UCSD-AML1 (cell line): ENCODE data around the gene SLC4A5.

Experiments
- DNase-seq: peaks from one replicate; lab custom pipeline; 2025; ENCODE audit not compliant: unreplicated experiment; lab: John Stamatoyannopoulos, UW

Gene SLC4A5

DNA sequence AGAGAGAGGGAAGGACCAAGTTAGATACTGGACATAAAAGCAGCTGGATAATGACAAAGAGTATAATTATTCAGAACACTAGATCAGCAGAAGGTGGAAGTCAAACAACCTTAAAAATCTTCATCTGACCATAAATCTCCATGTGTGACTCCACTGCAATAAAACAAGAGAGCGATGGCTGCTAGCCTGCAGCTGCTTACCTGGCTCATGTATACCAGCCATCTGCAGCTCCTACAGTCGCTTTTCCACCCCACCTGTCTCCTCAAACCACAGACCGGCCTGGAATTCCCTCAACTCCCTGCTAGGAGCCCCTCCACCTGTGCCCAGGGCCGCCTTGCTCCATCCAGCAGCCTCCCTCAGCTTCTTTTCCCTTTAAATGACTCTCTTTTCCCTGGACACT lies 64.5 kb downstream of the SLC4A5 start:
- DNase-seq = no peak

DNA sequence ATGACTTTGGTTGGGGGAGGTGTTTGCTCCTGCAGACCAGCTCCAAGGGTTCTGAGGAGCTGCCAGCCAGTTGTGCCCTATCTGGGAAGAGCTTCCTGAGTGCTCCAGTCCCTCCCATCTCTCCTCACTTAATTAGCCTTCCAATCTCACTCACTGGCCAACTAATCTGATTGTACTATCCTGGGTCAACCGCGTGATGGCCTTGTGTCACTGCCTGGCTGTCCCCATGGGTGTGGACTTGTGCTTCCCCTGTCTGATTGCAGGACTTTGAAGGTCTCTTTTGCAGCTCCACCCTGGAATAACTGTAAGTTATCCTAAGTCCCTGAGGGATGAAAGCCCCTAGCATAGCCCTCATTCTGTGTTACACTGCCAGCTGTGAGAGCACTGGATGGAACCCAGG lies 65.0 kb downstream of the SLC4A5 start:
- no peak for DNase-seq

DNA sequence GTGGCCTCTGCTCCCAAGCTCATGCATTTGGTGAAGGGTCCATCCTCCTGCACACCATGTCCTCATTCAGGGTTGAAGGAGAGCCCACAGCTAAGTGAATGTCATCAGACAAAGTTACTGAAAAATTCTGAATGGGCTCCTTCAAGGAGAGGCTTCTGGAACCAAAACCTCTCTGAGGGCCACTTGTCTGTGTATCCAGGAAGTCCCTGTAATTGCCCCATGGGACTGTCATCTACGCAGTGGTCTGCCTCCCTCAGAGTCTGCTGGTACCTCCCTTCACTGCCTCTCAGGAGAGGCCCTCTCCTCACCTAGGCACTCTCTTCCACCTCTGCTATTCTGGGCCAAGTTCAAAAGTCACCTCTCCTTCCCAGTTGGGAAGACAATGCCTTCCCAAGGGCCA lies 68.0 kb downstream of the SLC4A5 start:
- DNase-seq = no peak

DNA sequence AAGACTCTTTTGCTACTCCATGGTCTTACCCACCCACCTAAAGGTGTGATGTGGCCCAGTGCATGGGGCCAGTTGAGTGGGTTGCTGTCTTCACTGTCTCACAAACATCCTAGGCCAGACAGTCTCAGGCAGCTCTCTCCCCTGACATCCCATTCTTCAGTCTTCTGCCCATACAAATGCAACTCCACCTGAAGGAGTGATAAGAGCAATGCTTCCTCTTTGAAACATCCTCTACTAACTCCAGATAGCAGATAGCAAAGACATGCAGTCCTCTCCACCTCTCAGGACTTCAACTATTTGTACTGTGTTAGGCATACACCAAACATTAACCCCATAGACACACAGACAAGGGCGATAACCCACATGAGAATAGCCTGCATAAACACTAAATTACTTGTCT lies 73.5 kb downstream of the SLC4A5 start:
- DNase-seq = no peak

DNA sequence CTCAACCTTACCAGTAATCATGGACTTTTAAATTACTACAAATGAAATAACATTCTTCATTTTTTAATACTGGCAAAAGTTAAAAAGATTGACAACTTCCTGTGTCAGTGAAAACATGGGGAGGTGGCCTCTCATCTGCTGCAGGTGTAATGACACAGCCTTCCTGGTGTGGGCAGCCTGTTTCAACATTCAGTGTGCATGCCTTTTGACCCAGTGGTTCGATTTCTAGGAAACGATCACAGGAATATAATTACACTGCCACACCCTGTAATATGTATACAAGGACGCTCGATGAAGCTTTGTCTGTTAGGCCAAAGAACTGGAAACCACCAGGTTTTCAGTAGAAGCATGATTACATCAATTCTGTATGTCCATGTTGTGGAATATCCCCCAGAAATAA lies 76.1 kb downstream of the SLC4A5 start:
- no peak for DNase-seq

DNA sequence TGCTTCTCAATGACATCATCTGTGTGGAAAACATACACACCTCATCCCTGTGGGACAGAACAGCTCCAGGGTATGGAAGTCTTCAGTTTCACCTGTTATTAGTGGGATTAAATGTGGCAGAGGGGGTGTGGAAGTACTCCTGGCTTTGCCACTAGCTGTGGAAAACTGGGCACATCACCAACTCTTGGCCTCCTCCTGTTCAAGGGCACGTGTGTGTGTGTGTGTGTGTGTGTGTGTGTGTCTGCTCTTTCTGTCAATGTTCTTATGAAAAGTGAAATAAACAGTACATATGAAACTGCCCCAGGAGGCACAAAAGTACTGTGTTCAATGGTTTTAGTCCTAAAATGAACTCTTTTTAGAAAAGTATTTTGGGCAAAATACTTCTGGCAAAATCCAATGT lies 78.9 kb downstream of the SLC4A5 start:
- DNase-seq = no peak

DNA sequence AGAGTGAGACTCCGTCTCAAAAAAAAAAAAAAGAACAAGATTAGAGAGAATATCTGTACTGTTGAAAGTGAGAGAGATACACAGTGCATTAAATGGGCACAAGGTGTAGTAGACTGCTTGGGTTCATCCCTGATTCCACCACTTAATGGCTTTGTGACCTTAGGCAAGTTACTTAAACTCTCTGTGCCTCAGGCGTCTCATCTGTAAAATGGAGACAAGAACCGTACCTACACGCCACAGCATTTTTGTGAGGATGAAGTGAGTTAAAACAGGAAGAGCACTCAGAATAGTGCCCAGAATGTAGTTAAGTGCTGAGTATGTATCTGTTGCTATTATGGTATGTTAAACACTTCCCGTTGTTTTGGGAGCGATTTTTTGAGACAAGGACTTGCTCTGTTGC lies 80.5 kb downstream of the SLC4A5 start:
- no peak for DNase-seq

DNA sequence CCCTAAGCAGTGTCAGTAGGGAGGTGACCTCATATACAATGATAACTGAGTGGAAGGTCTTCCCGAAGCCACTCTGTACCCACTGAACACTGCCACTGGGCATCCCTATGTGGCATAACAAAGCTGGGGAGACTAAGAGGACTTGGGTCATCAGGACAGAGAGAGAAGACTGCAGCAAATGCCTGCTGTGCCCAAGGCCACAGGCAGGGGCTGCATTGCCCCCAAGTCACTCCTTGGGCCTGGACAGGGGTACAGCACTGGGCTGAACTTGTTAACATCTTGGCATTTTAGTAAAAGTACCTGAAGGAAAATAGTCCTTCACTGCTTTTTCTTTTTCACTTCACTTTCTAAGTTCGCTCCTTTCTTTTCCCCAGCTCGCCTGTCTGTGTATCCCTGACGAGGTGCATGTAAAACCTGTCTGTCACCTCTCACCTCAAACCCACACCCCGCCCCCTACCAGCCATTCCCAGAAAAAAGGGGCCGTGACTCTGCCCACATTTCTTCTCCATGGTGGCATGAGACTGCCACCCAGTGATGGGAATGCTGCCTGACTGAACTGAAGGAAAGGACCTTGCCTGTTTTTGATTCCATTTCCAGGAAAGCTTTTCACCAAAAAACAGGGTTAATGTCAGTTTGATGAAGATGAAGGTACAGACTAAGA lies 81.9 kb downstream of the SLC4A5 start:
- peak; percentile 31 for DNase-seq

DNA sequence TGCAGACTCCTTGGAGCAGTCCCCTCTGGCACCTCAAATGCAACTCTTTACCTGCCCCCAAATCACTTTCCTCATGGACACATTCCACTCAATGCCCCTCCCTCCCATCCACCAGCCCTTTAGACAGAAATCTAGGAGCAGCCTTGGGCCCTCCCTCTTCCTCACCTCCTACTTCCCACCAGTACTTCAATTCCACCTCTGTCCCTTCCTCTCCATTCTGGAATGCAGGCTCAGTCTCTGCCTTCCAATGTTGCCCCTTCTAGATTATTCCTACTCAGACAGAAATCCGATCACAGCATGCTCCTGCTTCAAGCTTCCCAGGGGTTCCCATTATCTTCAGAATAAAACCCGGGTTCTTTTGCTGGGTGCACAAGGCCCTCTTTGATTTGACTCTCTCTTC lies 82.7 kb downstream of the SLC4A5 start:
- DNase-seq = no peak

DNA sequence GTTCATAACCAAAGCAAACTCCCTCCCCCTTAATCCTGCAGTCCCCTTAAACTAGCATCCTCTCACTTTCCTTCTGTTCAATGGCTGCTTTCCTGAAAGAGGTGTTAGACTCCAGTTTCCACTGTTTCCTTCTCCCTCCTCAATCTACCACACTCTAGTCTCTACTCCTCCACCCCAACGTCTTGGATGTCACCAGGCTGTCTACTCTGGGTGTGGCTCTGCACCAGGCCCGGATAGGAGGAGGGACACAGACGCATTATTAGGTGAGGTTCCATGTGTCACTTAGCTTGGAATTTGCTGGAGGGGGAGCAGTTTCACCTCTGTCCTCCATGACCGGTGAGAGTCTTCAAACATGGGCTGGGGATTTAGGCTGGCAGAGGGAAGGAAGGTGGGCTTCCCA lies 83.5 kb downstream of the SLC4A5 start:
- DNase-seq = no peak

DNA sequence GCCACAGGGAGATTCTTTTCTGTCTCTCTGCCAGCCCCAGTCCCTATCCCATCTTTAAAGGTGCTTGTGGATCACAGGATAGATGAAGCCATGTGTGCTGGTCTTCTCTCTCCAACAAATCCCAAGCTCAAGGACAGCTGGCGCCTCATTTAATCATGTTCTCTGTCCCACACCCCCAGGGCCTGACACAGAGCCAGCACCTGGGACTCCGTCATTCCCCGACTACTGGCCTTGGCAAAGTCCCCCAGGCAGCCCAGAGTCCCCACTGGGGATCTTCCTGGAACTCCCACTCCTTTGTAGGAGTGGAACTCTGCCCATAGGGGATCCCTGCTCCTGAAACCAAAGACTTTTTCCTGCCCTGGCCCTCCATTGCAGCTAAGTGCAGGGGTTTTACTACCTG lies 84.0 kb downstream of the SLC4A5 start:
- no peak for DNase-seq

DNA sequence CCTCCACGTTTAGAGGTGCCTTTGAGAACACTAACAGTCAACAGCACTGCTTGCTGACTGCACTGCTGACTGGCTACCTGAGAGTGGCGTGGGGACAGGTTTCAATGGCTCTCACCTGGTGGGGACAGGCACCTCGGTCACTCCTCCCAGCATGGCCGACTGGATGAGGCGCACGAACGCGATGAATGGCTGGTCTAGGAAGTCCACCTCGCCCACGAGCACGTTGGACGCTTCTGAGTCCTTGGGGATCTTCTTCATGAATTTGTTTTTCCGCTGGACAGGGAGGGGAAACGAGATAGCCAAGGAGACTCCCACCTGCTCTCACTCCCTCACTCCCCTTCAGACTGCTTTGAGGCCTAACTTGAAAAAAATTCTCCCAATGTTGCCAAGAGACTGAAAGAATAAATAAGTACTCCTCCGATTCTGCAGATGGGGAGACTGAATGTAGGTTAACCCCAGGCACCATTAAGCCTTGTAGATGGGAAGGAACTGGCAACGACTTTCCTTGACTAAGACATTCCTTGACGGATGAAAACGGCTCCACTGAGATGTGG lies 87.5 kb downstream of the SLC4A5 start:
- DNase-seq = no peak

DNA sequence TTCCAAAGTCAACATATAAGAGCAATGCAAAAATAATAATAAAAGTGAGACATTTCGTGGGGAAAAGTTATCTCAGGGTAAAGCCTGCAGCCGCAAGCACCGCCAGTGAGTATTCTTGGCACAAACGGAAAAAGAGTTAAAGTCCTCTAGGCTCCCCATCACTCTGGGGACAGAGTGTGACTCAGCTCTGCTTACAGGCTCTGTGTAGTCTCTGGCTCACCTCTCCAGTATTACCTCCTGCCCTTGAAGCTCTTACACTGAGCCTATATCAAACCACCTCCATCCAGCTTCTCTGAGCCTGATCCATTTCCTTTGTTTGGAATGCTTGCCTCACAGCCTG lies 89.3 kb downstream of the SLC4A5 start:
- no peak for DNase-seq

DNA sequence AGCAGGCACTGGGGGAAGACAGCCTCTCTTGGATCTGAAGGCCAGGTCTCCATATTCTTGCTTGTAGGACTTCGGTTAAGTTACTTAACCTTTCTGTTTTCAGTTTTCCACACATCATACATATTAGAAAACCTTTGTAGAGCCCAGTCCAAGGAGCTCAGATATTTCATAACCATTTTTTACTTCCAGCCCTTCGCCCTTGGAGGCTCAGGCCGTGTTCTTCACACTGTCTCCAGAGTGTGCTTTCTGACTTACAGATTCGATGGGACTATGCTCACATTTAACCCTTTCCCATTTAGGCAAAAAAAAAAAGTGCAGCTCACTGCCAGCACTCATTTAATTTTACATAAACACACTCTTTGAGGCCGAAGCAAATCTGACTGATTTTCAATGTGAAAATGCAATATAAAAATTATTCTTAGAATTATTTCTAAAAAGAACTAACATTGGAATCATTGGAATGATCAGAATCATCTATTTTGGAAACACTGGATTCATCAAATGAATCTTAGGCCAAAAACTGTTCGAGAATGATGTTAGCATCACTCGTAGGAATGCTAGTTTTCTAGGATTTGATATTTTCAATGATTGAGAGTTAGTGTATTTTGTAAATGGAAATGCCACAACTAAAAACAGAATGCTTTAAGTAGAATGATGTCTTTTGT lies 89.8 kb downstream of the SLC4A5 start:
- DNase-seq = no peak

DNA sequence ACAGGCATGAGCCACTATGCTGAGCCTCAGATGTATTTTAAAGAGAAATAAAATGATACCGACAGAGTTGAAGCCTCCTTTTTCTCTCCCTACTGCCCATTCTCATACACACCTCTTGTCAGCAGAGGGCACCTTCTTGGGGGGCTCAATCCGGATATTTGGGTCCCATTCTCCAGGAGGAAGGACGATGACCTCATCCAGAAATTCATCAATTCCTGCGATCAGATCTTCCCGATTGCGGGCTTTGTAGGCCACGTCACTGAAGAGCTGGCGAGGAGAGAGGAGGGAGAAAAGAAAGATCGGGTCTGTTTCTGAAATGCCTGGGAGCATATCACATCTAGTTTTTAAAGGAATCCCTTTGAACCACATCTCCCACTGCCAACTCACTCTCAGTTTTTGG lies 90.4 kb downstream of the SLC4A5 start:
- DNase-seq = no peak

DNA sequence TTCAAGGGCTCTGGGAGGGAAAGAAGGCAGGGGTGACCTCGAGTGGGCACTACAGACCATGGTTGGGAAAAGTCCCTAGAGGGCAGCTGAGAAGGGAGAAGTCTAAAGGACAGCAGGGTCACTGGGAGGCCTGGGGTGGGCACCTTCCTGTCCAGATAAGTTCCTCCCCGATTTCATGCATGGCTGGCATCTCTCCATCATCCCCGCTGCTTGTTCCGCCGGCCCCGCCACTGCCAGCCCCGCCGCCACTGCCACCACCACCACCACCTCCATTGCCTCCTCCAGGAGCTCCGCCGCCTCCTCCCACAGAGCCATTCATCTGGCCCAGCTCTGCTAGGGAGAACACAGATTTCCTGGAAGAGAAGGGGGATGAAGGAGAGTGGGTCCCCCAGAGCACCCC lies 91.2 kb downstream of the SLC4A5 start:
- DNase-seq = no peak

DNA sequence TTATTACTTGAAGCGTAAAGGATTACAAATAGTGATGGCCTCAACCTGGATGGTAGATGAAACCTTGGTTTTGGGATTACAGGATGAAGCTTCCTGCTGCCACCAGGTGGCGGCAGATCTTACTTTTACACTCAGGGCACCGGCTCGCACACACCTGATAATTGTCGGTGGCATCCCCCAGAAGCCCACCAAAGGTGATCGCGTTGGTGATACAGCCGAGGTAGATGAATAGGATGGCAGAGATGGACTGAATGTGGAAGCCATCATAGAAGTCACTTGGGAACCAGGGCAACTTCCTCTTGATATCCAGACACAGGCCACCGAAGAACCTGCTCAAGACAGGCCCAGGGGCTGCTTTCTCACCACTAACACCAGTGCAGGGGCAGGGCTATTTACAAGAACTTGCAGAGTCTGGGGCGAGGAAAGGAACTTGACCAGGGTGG lies 93.0 kb downstream of the SLC4A5 start:
- DNase-seq = peak; percentile 25

DNA sequence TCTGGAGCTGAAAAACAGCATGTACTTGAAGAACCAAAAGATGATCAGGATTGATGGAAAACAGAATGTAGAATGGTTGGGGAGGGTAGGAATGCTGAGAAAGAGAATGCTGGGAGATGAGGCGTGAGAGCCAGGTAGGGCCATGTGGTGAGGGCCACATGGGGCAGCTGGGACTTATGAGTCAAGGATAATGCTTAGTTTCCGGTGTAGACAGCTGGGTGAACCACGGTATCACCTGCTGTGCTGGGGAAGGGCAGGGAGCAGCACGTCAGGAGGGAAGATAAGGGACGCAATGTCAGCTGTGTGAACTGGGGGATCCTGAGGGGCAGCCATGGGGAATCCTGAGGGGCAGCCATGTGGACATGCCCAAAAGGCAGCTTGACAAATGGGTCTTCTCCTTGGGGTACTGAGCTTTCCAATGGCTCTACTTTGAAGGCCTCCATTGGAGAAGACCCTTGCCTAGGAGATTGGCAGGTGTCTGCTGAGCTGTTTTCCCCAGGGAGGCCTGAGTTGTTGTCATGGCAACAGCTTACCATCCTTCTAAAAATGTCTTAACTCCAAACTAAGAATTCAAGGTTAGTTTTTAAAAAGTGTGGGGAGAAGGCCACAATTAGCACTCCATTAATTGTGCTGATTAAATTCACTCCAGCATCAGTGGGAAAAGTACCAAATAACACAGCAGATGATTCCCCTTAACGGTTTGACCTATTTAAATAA lies 93.7 kb downstream of the SLC4A5 start:
- DNase-seq = no peak

DNA sequence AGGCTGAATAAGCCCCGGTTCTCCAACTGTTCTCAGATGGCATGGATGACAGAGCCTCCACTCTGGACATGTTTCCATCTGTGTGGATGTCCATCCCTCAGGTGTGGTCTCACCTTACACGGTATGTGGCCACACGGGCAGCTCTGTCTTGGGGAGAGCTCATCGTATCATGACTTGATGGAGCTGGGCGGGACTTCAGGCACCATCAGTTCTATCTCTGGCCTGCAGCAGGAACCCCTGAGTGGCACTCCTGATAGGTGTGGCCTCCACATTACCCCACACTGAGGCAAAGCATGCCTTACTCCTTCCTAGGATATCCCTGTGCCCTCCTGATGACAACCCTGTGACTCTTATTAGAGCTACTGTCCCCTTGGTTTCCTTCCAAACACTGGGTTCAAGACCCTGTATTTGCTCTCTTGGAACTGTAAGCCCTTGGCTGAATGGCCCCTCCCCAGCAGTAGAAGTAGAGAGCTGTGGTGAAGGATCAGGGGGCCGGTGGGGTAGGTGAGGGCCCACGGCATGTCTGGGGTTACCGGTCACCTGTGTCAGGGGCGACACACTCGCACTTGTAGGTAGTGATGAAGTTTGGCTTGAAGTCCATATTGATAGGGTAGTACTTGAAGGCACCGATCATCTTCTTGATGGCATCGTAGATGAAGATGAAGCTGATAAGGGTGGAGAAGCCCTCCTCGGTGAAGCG lies 96.6 kb downstream of the SLC4A5 start:
- no peak for DNase-seq

DNA sequence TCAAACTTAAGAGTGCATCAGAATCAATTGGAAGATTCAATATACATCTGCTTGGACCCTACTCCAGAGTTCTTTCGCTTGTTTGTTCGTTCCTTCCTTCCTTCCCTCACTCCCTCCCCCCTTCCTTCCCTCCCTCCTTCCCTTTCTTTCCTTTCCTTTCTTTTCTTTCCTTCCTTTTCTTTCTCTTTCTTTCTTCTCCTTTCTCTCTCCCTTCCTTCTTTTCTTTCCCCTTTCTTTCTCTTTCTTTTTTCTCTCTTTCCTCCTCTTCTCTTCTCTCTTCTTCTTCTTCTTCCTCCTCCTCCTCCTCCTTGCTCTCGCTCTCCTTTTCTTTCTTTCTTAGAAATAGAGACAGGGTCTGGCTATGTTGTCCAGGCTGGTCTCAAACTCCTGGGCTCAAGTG lies 98.9 kb downstream of the SLC4A5 start:
- DNase-seq = no peak

DNA sequence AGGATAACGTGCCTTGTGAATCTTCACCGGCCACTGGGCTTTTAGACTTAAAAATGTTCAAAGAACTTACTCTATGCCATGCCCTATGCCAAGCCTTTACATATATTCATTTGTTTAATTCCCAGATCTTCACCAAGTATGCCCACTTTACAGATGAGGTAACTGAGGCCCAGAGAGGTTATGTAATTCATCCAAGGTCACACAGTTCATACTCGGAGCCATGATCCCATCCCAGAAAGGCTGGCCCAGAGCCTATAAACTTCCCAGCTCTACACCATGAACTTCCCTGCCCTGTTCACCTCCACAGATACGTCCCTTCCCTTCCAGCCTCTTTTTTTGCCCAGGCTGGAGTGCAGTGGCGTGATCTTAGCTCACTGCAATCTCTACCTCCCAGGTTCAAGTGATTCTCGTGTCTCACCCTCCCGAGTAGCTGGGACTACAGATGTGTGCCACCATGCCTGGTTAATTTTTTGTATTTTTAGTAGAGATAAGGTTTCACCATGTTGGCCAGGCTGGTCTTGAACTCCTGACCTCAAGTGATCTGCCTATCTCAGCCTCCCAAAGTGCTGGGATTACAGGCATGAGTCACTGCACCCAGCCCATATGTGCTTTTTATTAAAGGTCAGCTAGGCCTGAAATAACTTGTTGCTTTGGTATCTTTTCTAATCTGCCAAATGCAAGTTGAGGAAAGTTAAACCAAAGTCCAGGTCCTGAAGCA lies 100.7 kb downstream of the SLC4A5 start:
- no peak for DNase-seq
